Colon (tissue), 2 donors: Measurements from ENCODE around the gene ATG4C.
"Not testable (repeated sequence)": the region's sequence is repeated elsewhere in the genome, so short reads cannot be mapped to it uniquely, and the experiment has no call there.

ENCODE experiments used
- FAIRE-seq: peaks from 2 replicates; lab custom pipeline; 2012; peaks lifted over from hg19 to GRCh38; lab: Jason Lieb, UNC
- donor health status: control.
- donor health status: control.

The ATG4C gene, protein sequence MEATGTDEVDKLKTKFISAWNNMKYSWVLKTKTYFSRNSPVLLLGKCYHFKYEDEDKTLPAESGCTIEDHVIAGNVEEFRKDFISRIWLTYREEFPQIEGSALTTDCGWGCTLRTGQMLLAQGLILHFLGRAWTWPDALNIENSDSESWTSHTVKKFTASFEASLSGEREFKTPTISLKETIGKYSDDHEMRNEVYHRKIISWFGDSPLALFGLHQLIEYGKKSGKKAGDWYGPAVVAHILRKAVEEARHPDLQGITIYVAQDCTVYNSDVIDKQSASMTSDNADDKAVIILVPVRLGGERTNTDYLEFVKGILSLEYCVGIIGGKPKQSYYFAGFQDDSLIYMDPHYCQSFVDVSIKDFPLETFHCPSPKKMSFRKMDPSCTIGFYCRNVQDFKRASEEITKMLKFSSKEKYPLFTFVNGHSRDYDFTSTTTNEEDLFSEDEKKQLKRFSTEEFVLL

DNA sequence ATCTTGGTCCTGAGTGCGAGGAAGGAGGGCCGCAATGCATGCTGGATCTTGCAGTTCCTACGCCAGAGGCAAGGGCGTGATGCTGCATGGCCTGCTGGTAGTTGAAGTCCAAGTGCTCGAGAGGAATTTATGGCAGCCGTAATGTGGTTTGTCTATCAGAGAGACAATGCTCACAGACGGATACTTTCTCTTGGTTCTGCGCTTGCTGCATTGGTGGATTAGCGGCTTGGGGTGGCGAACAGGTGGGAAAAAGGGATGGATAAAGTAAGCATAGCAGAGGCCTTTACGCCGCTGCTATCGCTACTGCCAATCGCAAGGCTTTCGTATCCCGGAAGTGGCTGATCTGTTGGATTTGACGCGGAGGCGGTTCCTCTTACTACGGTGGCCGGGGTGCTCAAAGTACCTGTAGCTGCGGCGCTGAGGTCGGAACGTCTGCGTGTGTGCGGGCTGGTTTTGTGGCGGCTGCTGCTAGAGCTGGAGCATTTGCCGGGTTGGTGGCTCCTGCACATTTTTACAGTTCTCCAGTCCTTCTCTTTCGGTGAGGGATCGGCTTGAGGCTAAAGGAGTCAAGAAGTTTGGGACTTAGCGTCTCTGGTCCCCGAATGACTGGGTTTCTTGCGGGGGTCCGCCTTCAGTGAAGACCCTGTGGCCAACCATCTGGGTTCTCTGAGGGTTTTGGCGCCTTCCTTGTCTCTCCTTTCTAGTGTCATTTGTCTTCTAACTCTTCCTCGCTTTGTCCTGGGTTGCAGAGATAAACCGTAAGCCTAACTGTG is at the start of gene ATG4C:
Gene ATG4C (plus strand): TSS at position 397 of the 773 bp plus-strand sequence. CDS start 19,655 bp downstream, outside the sequence.
- peak; percentile 95 for FAIRE-seq

DNA sequence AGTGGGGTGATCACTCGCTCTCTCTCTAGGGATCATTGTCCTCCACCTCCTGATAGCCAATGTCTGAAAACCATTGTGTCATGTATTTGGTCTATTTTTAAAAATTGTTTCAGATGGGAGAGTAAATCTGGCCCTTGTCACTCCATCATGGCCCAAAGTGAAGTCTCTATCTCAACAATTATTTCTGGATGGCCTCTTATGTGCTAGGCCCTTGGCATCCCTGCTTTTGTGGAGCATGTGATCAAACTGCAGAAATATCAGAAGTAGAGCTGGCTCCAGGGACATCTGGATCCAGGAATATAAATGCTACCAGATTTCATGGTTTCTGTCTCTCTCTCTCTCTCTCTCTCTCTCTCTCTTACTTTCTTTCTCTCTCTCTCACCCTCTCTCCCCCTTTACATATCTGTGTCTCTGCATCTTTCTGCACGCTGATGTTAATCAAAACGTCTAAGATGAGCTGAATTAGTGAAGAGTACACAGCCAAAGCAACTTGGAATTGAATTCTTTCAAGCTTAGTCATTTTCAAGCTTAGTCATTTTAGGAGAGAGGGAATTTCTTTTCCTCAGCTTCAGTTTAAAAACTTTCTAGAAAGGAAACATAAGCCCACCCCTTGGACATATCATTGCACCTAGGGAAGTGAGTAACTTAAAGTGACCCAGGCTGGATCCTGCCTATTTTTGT is 48.3 kb upstream of the ATG4C start:
- FAIRE-seq: no peak

DNA sequence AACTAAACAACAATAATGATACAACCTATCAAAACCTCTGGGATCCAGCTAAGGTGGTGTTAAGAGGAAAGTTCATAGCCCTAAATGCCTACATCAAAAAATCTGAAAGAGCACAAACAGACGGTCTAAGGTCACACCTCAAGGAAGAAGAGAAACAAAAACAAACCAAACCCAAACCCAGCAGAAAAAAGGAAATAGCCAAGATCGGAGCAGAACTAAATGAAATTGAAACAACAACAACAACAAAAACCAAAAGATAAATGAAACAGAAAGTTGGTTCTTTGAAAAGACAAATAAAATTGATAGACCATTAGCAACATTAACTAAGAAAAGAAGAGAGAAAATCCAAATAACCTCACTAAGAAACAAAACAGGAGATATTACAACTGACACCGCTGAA is 43.2 kb upstream of the ATG4C start:
- FAIRE-seq: peak; percentile 49

DNA sequence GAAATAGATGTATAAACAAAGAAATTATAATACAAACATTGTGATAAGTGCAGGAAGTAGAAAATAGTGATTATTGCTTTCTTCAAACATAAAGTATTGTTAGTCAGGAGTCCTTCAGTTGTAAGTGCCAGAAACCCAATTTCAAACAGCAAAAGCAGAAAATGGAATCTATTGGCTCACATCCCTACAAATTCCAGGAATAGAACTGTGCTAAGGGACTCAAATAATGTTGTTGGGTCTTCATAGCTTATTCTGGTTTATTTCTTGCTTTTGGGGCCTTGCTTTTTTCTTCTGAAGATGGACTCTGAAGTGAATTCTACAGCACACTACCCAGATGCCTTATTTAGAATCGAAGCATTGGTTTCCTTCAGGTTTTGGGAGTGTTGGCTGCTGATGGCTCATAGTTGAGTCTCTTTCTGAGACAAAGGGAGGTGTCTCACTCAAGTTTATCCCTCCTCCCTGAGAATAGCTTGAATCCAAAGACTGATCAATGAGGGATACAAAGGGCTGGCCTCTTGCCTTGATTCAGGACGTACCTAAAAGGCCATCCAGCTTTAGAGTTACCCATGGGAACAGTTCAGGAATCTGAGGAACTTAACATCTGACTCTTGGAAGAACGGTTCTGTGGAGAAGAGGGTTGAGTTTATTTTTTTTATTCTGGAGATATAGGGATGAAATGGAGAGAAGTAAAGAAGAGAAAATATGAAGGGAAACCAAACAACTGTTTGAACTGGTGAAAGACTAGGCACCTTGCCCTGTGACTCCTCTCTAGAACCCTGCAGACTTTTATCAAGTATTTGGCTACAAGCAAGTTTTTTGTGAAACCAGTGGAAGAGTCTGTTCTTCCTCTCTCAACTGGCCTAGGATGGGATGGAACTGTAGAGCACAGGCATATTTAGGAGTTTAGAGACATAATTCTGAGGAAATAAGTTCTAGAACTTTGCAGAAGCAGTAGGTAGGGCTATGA is 39.0 kb upstream of the ATG4C start:
- no peak for FAIRE-seq

DNA sequence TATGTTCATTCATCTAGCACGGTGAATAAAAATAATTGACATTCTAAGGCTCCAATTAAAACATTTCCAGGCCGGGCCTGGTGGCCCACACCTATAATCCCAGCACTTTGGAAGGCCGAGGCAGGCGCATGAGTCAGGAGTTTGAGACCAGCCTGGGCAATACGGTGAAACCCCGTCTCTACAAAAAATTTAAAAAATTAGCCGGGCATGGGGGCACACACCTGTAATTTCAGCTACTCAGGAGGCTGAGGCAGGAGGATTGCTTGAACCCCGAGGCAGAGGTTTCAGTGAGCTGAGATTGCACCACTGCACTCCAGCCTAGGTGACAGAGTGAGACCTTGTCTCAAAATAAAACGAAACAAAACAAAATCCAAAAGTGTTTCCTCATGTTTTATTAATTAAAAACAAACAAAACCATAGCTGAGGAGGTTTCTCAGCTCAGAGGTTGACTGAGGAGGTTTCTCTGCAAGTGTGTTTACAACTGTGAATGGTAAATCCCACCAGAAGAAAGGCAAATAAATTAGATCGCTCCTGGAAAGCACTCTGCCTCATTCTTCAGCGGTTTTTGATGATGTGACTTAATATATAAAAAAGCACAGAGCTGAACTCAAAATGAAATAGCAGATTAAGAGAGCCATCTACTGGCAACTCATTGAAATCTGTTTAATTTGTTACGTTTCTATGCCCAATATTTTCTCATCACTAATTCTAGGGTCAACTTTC is 37.7 kb upstream of the ATG4C start:
- FAIRE-seq: peak; percentile 57

DNA sequence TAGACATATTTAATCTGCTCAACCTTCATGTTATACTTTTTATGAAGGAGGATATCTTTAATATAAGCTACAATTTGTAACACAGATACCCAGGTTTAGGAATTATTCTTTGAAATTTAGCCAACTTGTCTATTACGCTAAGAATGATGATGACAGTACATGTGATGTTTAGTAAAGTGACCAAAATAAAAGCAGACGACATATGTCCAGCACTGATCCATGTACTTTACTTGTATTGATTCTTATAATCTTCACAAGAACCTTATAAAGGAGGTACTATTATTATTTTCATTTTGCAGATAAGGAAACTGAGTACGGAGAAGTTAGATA is 37.2 kb upstream of the ATG4C start:
- no peak for FAIRE-seq

GRCh38 chr1:62753031-62753965 is 30.6 kb upstream of the ATG4C start:
- FAIRE-seq: no peak

DNA sequence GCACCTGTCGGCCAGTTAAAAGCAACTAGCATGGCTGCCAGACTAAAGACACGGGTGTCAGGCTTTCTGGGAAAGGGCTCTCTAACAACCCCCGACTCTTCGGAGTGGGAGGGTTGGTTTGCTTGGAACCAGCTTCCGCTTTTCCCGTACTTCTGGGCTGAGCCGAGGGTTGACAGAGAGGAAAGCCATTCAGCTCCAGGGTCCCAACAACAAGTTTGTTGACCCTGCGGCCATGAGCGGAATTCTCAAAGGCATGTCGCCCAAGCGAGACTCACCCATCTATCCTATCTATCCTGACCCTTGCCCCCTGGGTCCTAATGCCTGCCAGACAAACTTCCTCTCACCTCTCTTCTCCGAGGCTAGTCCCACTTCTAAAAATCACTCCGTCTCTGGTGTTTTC is 29.0 kb upstream of the ATG4C start:
- FAIRE-seq: not testable (repeated sequence)

DNA sequence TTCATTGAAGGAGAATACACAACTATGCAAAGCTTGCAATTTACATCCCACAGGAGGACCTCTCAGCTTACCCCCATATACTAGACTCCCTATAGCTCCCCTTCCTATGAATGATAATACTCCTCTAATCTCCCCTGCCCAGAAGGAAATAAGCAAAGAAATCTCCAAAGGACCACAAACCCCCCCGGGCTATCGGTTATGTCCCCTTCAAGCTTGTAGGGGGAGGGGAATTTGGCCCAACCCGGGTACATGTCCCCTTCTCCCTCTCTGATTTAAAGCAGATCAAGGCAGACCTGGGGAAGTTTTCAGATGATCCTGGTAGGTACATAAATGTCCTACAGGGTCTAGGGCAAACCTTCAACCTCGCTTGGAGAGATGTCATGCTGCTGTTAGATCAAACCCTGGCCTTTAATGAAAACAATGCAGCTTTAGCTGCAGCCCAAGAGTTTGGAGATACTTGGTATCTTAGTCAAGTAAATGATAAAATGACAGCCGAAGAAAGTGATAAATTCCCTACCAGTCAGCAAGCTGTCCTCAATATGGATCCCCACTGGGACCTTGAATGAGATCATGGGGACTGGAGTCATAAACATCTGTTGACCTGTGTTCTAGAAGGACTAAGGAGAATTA is 27.6 kb upstream of the ATG4C start:
- FAIRE-seq: not testable (repeated sequence)

GRCh38 chr1:62759232-62759875 is 24.6 kb upstream of the ATG4C start:
- FAIRE-seq: not testable (repeated sequence)

DNA sequence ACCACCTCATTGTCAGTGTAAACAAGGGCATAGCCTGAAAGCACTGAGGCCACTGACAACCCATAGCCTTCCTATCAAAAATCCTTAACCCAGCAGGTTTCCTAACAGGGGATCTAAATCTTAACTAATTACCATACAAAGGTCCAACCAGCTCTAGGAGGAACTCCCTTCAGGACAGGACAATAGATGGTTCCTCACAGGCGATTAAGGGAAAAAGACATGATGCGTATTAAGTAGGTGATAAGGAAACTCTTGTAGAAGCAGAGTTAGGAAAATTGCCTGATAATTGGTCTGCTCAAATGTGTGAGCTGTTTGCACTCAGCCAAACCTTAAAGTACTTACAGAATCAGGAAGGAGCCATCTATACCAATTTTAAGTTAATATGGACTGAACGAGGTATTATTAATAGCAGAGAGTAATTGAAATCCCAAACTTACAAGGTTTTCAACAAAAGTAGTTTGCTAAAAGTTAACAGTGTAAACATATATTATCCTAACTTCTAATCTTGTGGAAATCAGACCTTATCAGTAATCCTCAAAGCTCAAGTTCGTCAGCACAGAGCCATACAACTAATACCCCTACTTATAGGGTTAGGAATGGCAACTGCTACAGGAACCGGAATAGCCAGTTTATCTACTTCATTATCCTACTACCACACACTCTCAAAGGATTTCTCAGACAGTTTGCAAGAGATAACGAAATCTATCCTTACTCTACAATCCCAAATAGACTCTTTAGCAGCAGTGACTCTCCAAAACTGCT is 23.7 kb upstream of the ATG4C start:
- not testable (repeated sequence) for FAIRE-seq

DNA sequence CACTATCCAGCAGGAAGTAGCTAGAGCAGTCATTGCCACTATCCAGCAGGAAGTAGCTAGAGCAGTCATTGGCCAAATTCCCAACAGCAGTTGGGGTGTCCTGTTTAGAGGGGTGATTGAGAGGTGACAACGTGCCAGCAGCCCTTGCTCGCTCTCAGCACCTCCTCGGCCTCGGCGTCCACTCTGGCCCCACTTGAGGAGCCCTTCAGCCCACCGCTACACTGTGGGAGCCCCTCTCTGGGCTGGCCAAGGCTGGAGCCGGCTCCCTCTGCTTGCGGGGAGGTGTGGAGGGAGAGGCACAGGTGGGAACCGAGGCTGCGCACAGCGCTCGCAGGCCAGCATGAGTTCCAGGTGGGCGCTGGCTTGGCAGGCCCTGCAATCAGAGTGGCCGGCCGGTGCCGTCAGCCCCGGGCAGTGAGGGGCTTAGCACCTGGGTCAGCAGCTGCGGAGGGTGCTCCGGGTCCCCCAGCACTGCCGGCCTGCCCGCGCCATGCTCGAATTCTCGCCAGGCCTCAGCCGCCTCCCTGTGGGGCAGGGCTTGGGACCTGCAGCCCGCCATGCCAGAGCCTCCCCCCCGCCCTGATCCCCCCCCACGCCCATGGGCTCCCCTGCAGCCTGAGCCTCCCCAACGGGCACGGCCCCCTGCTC is 22.6 kb upstream of the ATG4C start:
- FAIRE-seq: not testable (repeated sequence)

DNA sequence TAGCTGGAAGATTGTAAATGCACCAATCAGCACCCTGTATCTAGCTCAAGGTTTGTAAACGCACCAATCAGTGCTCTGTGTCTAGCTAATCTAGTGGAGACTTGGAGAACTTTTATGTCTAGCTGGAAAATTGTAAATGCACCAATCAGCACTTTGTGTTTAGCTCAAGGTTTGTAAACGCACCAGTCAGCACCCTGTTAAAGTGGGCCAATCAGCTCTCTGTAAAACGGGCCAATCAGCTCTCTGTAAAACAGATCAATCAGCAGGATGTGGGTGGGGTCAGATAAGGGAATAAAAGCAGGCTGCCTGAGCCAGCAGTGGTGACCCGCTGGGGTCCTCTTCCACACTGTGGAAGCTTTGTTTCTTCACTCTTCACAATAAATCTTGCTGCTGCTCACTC is 21.9 kb upstream of the ATG4C start:
- FAIRE-seq: not testable (repeated sequence)

DNA sequence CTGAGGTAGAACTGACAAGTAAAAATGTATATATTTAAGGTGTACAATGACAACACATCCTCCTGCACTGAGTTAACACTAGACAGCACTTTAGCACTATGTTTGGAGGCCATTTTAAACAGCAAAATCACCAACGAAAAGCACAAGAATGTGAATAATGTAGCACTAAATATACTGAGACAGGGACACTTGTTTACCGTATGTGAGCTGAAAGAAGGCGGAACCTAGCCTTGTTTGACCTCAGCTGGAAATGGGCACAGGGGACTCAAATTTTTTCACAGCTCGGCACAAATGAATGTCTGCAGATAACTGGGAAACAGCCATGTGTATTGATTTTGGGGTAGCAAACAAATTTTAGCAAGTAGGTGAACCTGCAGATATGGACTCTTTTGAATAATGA is 18.0 kb upstream of the ATG4C start:
- FAIRE-seq: no peak

- not testable (repeated sequence) for FAIRE-seq
These were observed 15.4 kb upstream of the ATG4C start for GRCh38 chr1:62768551-62768950.

GRCh38 chr1:62772607-62773295 is 11.2 kb upstream of the ATG4C start:
- FAIRE-seq: peak; percentile 24

GRCh38 chr1:62774006-62774405 is 9.9 kb upstream of the ATG4C start:
- no peak for FAIRE-seq
